ENCODE results near the gene MICOS13. TPM values are rescaled to one million over a fixed set of nuclear protein-coding genes. Genes with fewer than 3 reads are reported as not detected.

The MICOS13 gene
- total and polyA plus RNA-seq, 8 donors = 11.0 to 171 (median 70.8) TPM

DNA sequence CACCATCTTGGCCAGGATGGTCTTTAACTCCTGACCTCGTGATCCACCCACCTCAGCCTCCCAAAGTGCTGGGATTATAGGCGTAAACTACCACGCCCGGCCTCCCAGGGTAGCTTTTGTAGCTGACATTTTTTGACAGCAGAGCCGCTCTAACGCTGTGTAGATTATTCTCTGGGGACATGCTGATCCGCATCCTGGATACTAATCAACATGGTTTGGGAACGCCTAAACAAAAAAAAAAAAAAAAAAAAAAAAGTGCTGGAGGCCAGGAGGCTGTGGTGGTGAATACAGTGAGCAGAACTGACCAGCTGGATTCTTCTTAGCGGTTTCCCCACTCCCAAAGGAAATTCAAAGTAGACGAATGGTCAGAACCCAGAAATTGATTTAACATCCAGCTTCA is 34.5 kb upstream of the MICOS13 start:
- Histone ChIP-seq H3K36me3 (peaks cover 42 to 61% (median 55%) of the 10 kb centered on the region in 4 donors), H3K4me1 (peaks cover 16 to 30% (median 25%) of the 10 kb centered on the region in 4 donors), H3K27ac (no peak overlapping the region), H3K27me3 (no peaks in the 10 kb centered on the region), H3K4me3 (no peak overlapping the region), H3K9me3 (no peaks in the 10 kb centered on the region)
- DNase-seq = no peak
- TF ChIP-seq, protein P1, sequence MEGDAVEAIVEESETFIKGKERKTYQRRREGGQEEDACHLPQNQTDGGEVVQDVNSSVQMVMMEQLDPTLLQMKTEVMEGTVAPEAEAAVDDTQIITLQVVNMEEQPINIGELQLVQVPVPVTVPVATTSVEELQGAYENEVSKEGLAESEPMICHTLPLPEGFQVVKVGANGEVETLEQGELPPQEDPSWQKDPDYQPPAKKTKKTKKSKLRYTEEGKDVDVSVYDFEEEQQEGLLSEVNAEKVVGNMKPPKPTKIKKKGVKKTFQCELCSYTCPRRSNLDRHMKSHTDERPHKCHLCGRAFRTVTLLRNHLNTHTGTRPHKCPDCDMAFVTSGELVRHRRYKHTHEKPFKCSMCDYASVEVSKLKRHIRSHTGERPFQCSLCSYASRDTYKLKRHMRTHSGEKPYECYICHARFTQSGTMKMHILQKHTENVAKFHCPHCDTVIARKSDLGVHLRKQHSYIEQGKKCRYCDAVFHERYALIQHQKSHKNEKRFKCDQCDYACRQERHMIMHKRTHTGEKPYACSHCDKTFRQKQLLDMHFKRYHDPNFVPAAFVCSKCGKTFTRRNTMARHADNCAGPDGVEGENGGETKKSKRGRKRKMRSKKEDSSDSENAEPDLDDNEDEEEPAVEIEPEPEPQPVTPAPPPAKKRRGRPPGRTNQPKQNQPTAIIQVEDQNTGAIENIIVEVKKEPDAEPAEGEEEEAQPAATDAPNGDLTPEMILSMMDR (IDR thresholded peaks at IDR 0.05) = no peak
- TF ChIP-seq POLR2AphosphoS5 (IDR thresholded peaks at IDR 0.05) = no peak
- no peak for TF ChIP-seq POLR2A (IDR thresholded peaks at IDR 0.05)
- no peak for TF ChIP-seq EP300 (IDR thresholded peaks at IDR 0.05)
- 83 to 94% (median 90%) methylated on average over 10 of the region's 10 CpGs for whole genome bisulfite sequencing, 5 donors
- intact Hi-C loops (cut with DNase I; ENCODE audit: low total_unique reads) = no loop called here

DNA sequence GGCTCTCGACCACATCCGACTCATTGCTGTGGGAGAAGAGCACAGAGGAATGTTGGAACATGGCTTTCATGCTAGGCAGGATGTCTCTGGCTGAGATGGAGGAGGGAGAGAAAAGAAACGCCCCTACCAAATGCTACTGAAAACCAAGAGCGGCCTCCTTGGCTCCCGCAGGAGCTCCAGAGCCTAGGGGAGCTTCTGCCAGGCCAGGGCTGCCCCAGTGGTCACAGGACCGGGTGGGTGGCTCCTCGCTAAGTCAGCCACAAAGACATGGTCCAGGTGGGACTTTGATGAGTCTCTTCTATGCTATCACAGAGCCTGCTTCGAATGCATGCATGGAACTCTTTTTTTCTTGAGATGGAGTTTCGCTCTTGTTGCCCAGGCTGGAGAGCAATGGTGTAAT is 32.9 kb upstream of the MICOS13 start:
- 94 to 98% (median 95%) methylated on average over 8 to 9 of the region's 9 CpGs for WGBS, 5 donors

DNA sequence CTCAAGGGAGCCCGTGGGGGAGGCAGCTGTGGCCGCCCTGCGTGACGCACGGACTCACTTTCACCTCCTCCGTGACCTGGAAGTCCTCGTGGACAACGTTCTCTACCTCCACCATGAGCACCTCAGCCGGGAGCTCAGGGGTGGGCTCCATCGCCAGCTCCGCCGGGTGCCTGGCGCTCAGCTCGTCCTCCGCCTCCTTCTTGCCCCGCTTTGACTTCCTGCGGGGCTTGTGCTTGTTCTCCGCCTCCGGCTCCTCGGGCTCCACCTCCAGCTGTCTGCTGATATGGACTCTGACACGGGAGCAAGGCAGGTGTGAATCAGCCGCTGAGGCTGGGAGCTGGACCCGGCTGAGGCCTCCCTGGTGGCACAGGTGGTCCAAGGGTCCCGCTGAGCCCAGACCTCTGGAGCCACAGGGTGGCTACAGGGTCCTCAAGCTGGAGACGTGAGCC is 31.4 kb upstream of the MICOS13 start:
- TF ChIP-seq POLR2A (IDR thresholded peaks at IDR 0.05) (no peak), EP300 (IDR thresholded peaks at IDR 0.05) (no peak), POLR2AphosphoS5 (IDR thresholded peaks at IDR 0.05) (no peak)
- TF ChIP-seq, protein P1 (IDR thresholded peaks at IDR 0.05) = no peak
- peaks cover 63 to 83% (median 79%) of the 10 kb centered on the region in 4 donors for H3K36me3 ChIP-seq
- intact Hi-C loops (cut with DNase I; ENCODE audit: low total_unique reads) = no loop called here

More for the DNA sequence above, 32.9 kb upstream of the MICOS13 start:
- Histone ChIP-seq H3K27ac (no peak overlapping the region), H3K27me3 (no peaks in the 10 kb centered on the region), H3K36me3 (peaks cover 50 to 77% (median 71%) of the 10 kb centered on the region in 4 donors), H3K4me3 (no peak overlapping the region), H3K4me1 (peaks cover 5 to 17% (median 11%) of the 10 kb centered on the region in 4 donors), H3K9me3 (no peaks in the 10 kb centered on the region)
- no peak for TF ChIP-seq POLR2A (IDR thresholded peaks at IDR 0.05)
- DNase-seq = no peak
- intact Hi-C loops (cut with DNase I; ENCODE audit: low total_unique reads) = no loop called here

DNA sequence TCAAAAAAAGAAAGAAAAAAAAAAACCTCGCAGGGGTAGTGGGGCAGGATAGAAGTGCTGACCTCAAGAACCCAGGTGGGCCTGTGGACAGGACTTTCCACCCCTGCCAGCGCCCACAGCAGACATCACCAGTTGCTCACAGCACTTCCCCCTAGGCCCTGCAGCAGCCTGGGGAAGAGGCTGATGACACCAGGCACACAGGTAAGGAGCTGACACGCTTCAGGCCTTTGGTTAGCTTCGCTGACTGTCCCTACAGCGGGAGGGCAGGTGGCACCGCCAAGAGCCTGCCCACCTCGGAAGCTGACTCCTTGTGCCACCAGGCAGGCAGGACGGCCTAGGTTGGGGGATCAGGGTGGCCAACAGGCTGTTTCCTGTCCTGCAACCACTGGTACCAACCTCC is 30.7 kb upstream of the MICOS13 start:
- intact Hi-C loops (cut with DNase I; ENCODE audit: low total_unique reads) = no loop called here

More for the DNA sequence above, 31.4 kb upstream of the MICOS13 start:
- Histone ChIP-seq H3K4me1 (peaks cover 0 to 3% (median 1%) of the 10 kb centered on the region in 4 donors), H3K27ac (no peak overlapping the region), H3K27me3 (no peaks in the 10 kb centered on the region), H3K9me3 (no peaks in the 10 kb centered on the region), H3K4me3 (no peak overlapping the region)
- DNase-seq = no peak
- 84 to 89% (median 87%) methylated on average over 23 to 25 of the region's 25 CpGs for WGBS, 5 donors

More for the DNA sequence above, 30.7 kb upstream of the MICOS13 start:
- DNase-seq = no peak
- Histone ChIP-seq H3K9me3 (no peaks in the 10 kb centered on the region), H3K36me3 (peaks cover 70 to 88% (median 86%) of the 10 kb centered on the region in 4 donors), H3K27me3 (no peaks in the 10 kb centered on the region), H3K27ac (no peak overlapping the region), H3K4me1 (no peaks in the 10 kb centered on the region), H3K4me3 (no peak overlapping the region)
- TF ChIP-seq, protein P1 (IDR thresholded peaks at IDR 0.05) = no peak
- TF ChIP-seq POLR2AphosphoS5 (IDR thresholded peaks at IDR 0.05) = no peak
- no peak for TF ChIP-seq POLR2A (IDR thresholded peaks at IDR 0.05)
- no peak for TF ChIP-seq EP300 (IDR thresholded peaks at IDR 0.05)
- WGBS, 5 donors = 90 to 98% (median 96%) methylated on average over 4 to 8 of the region's 8 CpGs
